GM12878 (cell line): Measurements from ENCODE around the gene MYRFL. TPM values are rescaled to one million over a fixed set of nuclear protein-coding genes. Genes with fewer than 3 reads are reported as not detected.

ENCODE experiments used
- ATAC-seq: fragments of 200-7000 bp; cut with Tn5 transposase; 3 replicates; pipeline ENCODE4 v1.9.1; 2020; ENCODE audit warnings: mild to moderate bottlenecking, moderate library complexity
- BruUV-seq: library from RNA; stranded (reverse); fragments of 400-500 nt; replicated peaks from 2 replicates; lab custom pipeline; 2021; lab: Mats Ljungman, UMichigan
- CTCF ChIA-PET: fragments of 300-600 bp; sonication (Branson Sonifier 250); formaldehyde crosslinking; extraction: SDS; loops from one replicate; lab custom pipeline; 2021; ENCODE audit warnings: inconsistent platforms; lab: Yijun Ruan, JAX
- POLR2A ChIA-PET: fragments of 350-600 bp; formaldehyde crosslinking; extraction: SDS; loops from one replicate; lab custom pipeline; 2021; ENCODE audit warnings: inconsistent platforms; lab: Charles Lee
- RAD21 ChIA-PET: fragments of 300-600 bp; sonication (Branson Sonifier 250); formaldehyde crosslinking; loops from one replicate; lab custom pipeline; 2023; ENCODE audit warnings: antibody characterized with exemption; ENCODE audit not compliant: unreplicated experiment; lab: Charles Lee
- SMC1A ChIA-PET: fragments of 300-600 bp; sonication (Branson Sonifier 250); formaldehyde crosslinking; loops from one replicate; lab custom pipeline; 2023; ENCODE audit not compliant: unreplicated experiment, uncharacterized antibody; lab: Charles Lee
- DNase-seq: peaks from one replicate; pipeline ENCODE4 v3.0.0-alpha.2; 2011; ENCODE audit warnings: low read depth, low spot score
- FAIRE-seq: peaks from 3 replicates; lab custom pipeline; 2011; peaks lifted over from hg19 to GRCh38; lab: Jason Lieb, UNC
- H2AFZ ChIP-seq: 2 replicates; pipeline ENCODE4 v1.6.0; 2011; ENCODE audit warnings: low read depth, low read length, control low read depth; ENCODE audit not compliant: control insufficient read depth
- H3K27ac ChIP-seq: 2 replicates; pipeline ENCODE4 v1.5.1; 2011; ENCODE audit warnings: control low read depth; ENCODE audit not compliant: control insufficient read depth, insufficient read depth
- H3K27me3 ChIP-seq, 2 experiments: replicated peaks in 1 of 2; 2 replicates each; pipeline versions ENCODE4 v1.6.0 to v1.6.1; 2011; ENCODE audit warnings: low read length in 1 of 2; ENCODE audit not compliant: control insufficient read depth in 2 of 2, insufficient read depth in 2 of 2
- H3K36me3 ChIP-seq, 2 experiments: 2 replicates each; pipeline ENCODE4 v1.5.1; 2011; ENCODE audit warnings: low read length in 1 of 2; ENCODE audit not compliant: control insufficient read depth in 2 of 2, insufficient read depth in 2 of 2
- H3K4me1 ChIP-seq: 2 replicates; pipeline ENCODE4 v1.6.1; 2011; ENCODE audit warnings: mild to moderate bottlenecking, low read length, moderate library complexity, mixed read lengths; ENCODE audit not compliant: control insufficient read depth, insufficient read depth
- H3K4me2 ChIP-seq: 2 replicates; pipeline ENCODE4 v1.6.0; 2011; ENCODE audit warnings: control low read depth; ENCODE audit not compliant: control insufficient read depth, insufficient read depth
- H3K4me3 ChIP-seq: fragments of 200-600 bp; sonication (generic); 2 replicates; pipeline ENCODE4 v1.5.1; 2016
- H3K79me2 ChIP-seq: 2 replicates; pipeline ENCODE4 v1.6.0; 2011; ENCODE audit warnings: low read length; ENCODE audit not compliant: control insufficient read depth, insufficient read depth
- H3K9ac ChIP-seq: 2 replicates; pipeline ENCODE4 v1.8.0; 2011; ENCODE audit warnings: low read length, control low read depth, mixed read lengths; ENCODE audit not compliant: control insufficient read depth, insufficient read depth
- H3K9me3 ChIP-seq: replicated peaks from 3 replicates; pipeline ENCODE4 v1.5.1; 2011; ENCODE audit warnings: mild to moderate bottlenecking, low read length; ENCODE audit not compliant: control insufficient read depth, insufficient read depth
- H4K20me1 ChIP-seq: 2 replicates; pipeline ENCODE4 v1.6.0; 2011; ENCODE audit not compliant: control insufficient read depth, insufficient read depth
- CHD2 ChIP-seq: IDR thresholded peaks from 2 replicates; pipeline ENCODE4 v1.6.1; 2011; ENCODE audit warnings: low read depth, low read length, improper control_type of control experiment, borderline replicate concordance
- JUNB ChIP-seq: IDR thresholded peaks from 2 replicates; pipeline ENCODE4 v1.6.1; 2016; ENCODE audit warnings: antibody characterized with exemption, mild to moderate bottlenecking
- NFYA ChIP-seq: IDR thresholded peaks from 2 replicates; pipeline ENCODE4 v1.6.1; 2011; ENCODE audit warnings: low read depth, mild to moderate bottlenecking, low read length, improper control_type of control experiment, borderline replicate concordance
- RBBP5 ChIP-seq: fragments of 200-600 bp; sonication (generic); conservative IDR thresholded peaks from 2 replicates; pipeline ENCODE4 v1.6.1; 2016
- SKIL ChIP-seq: fragments of 450-650 bp; IDR thresholded peaks from 2 replicates; pipeline ENCODE4 v1.6.1; 2017; ENCODE audit warnings: mild to moderate bottlenecking, low read depth, inconsistent platforms; ENCODE audit not compliant: poor library complexity, severe bottlenecking
- SMAD1 ChIP-seq: fragments of 450-650 bp; IDR thresholded peaks from 2 replicates; pipeline ENCODE4 v1.6.1; 2018; ENCODE audit warnings: mild to moderate bottlenecking, low read depth; ENCODE audit not compliant: partially characterized antibody
- TCF7 ChIP-seq: IDR thresholded peaks from 2 replicates; pipeline ENCODE4 v1.6.1; 2014; ENCODE audit warnings: antibody characterized with exemption, borderline replicate concordance
- ZBTB11 ChIP-seq: fragments of 450-650 bp; formaldehyde crosslinking; IDR thresholded peaks from 2 replicates; pipeline ENCODE4 v1.5.0; 2022; ENCODE audit warnings: mild to moderate bottlenecking, missing genetic modification characterization
- WGBS: methylation state at CpG from one replicate; pipeline ENCODE4 v1.1.6; 2016; ENCODE audit warnings: low lambda C conversion rate; ENCODE audit not compliant: insufficient replicate concordance, insufficient coverage; ENCODE audit errors: missing lambda C conversion rate; 5-methylcytosine and 5-hydroxymethylcytosine counted together
- in situ Hi-C: fragments of 300-500 bp; cut with MboI; formaldehyde crosslinking; loops from 9 replicates; pipeline ENCODE4 v1.14.3; 2018; ENCODE audit warnings: mixed read lengths
- intact Hi-C: fragments of 100-400 bp; cut with micrococcal nuclease; formaldehyde crosslinking; loops from one replicate; pipeline ENCODE4 v1.14.2; 2022; ENCODE audit not compliant: unreplicated experiment
- polyA plus RNA-seq, 11 experiments: library from polyadenylated mRNA; depleted of rRNA in 4 of 11; unstranded in 6 of 11; stranded (reverse) in 5 of 11; fragments of >200 nt; fragmentation: Nextera tagmentation in 4 of 11; fragmentation: Illumina TruSeq in 1 of 11; extraction: Ambion mirVana in 4 of 11; extraction: Trizol in 1 of 11; gene quantifications; 1 replicate in 1 of 11; 2 replicates in 10 of 11; pipeline versions ENCODE4 v1.2.1 to v1.2.3, GENCODE V29; 2011 to 2016; ENCODE audit warnings: inconsistent platforms in 2 of 11, missing spikeins in 2 of 11, low read depth in 1 of 11
- total RNA-seq, 4 experiments: library from RNA; depleted of rRNA in 3 of 4; stranded (reverse); fragments of >200 nt in 3 of 4; fragmentation: Illumina TruSeq in 1 of 4; extraction: Trizol in 1 of 4; gene quantifications; 2 replicates each; pipeline versions ENCODE4 v1.2.1 to v1.2.3, GENCODE V29; 2013 to 2021

The MYRFL gene
- total and polyA plus RNA-seq, 10 of the 15 experiments (the other 5 are each of a cell fraction or from before 2014, with no cell fraction given): 0.24 to 1.8 (median 0.64) TPM

- CTCF ChIA-PET: no interaction called here
These were observed 181.6 kb downstream of the MYRFL start for GRCh38 chr12:70006619-70006973.

More at GRCh38 chr12:70006619-70006973, 181.6 kb downstream of the MYRFL start:
- Histone ChIP-seq H3K4me2 (no peak overlapping the region), H3K79me2 (no peaks in the 10 kb centered on the region), H3K4me1 (no peaks in the 10 kb centered on the region), H3K36me3 (no peaks in the 10 kb centered on the region), H3K9me3 (no peaks in the 10 kb centered on the region; the same call in 1 of the 3 replicates), H3K9ac (no peak overlapping the region), H3K27ac (no peak overlapping the region), H4K20me1 (no peaks in the 10 kb centered on the region), H3K4me3 (no peak overlapping the region)
- in situ Hi-C loops (no loop called here), intact Hi-C loops (no loop called here)
- ChIA-PET SMC1A (no interaction called here), POLR2A (no interaction called here)
- FAIRE-seq (no peak), DNase-seq (no peak), ATAC-seq (no peak)
- no TSS peak for BruUV-seq
- WGBS: 15% methylated on average over 2 of the region's 2 CpGs
- TF ChIP-seq TCF7 (no peak), SKIL (no peak), NFYA (no peak), ZBTB11 (CRISPR knock-in tag) (no peak), SMAD1 (no peak), CHD2 (no peak), RBBP5 (no peak), JUNB (no peak)
- TF ChIP-seq, all 136 proteins: peak for 0
- Histone ChIP-seq H2AFZ (no peak overlapping the region), H3K27me3 (no peaks in the 10 kb centered on the region)
- RAD21 ChIA-PET: no interaction called here
